ENCODE measurements around the gene CMSS1.

CMSS1 gene

DNA sequence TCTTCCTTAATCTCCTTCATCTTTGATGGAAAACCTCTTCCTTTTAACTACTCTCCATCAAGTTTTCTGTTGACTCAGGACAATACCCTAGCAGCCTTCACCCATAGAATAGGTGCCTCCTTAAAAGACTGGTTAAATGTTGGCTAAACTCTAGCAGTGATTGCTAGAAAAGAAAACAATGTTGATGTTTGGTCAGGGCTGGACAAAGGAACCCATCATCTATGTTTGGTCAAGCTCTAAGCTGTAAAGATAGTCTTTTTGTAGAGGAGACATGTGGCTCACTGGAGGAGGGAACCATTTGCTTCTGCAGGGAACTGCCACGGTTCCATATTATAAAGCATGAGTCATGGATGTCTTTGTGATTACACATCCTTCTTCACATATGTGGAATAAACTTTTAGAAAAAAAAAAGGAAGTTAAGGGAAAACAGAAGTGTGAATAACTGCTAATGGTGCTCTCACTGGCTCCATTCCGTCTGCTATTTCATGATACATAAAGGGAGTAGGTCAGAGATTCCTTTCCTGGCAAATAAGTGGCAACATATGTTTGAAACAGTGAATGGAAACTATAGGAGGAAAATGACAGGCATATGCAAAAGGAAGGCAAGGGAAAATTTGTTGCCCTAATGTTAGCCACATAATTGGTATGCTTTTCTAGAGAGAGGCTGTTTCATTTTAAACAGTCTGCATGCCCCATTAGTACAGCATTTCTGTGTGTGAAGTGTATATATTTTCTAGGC lies 78.2 kb downstream of the CMSS1 start:
- Histone ChIP-seq H3K9ac (ENCODE audit: low read depth in 1 of 2, low read length in 2 of 2) (no peak overlapping the region), H3K36me3 (ENCODE audit: control insufficient read depth in 1 of 2, insufficient read depth in 2 of 2, low read length in 2 of 2) (no peaks in the 10 kb centered on the region), H3K4me1 (ENCODE audit: control insufficient read depth in 1 of 2, insufficient read depth in 2 of 2, low read length in 2 of 2) (peaks cover 2 to 16% of the 10 kb centered on the region in 2 donors), H3K27ac (ENCODE audit: low read depth, low read length) (no peak overlapping the region), H3K4me3 (ENCODE audit: low read depth in 1 of 2, low read length in 2 of 2) (no peak overlapping the region), H3K9me3 (ENCODE audit: control insufficient read depth in 1 of 2, low read length in 2 of 2) (no peaks in the 10 kb centered on the region), H3K27me3 (ENCODE audit: control insufficient read depth in 1 of 2, insufficient read depth in 2 of 2, low read length in 2 of 2) (no peaks in the 10 kb centered on the region)

DNA sequence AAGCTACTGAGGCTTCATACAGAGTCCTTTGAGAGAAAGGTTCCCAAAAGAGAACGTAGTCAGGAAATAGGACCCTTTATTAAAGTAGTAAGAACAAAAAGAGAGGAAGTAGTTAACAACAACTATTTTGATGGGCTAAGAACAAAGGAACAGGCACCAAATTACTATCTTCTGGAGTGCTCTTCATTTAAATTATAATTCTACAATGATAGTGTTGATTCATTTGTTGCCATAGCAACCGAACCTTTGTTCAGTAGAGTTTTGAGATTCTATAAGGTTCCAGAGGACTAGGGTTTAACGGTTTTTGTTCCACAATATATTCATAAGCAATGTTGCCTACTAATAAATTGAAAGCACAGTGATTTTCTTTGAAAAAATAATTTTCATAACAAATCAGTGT lies 78.8 kb downstream of the CMSS1 start:
- H3K4me3 ChIP-seq (ENCODE audit: low read depth in 1 of 2, low read length in 2 of 2): no peak overlapping the region
- H3K4me1 ChIP-seq (ENCODE audit: control insufficient read depth in 1 of 2, insufficient read depth in 2 of 2, low read length in 2 of 2): peaks cover 7 to 22% of the 10 kb centered on the region in 2 donors
- no peaks in the 10 kb centered on the region for H3K27me3 ChIP-seq (ENCODE audit: control insufficient read depth in 1 of 2, insufficient read depth in 2 of 2, low read length in 2 of 2)
- H3K9ac ChIP-seq (ENCODE audit: low read depth in 1 of 2, low read length in 2 of 2): no peak overlapping the region
- H3K9me3 ChIP-seq (ENCODE audit: control insufficient read depth in 1 of 2, low read length in 2 of 2): no peaks in the 10 kb centered on the region
- no peak overlapping the region for H3K27ac ChIP-seq (ENCODE audit: low read depth, low read length)
- H3K36me3 ChIP-seq (ENCODE audit: control insufficient read depth in 1 of 2, insufficient read depth in 2 of 2, low read length in 2 of 2): no peaks in the 10 kb centered on the region

DNA sequence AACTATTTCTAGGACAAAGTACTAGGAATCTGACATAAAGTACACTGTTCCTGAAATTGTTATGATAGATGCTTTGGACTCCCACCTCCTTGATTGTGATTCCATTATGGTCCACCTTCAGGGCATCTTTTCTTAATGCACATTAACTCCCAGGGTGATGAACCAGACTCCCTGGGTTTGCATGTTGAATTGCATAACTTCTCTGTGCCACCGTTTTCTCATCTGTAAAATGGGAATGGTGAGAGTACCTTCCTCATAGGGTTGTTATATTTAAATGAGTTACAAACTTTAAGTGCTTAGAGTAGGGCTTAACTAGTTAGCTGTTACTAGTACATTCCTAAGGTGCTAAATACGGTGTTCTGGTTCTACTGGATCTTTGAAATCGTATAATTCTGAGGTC lies 81.9 kb downstream of the CMSS1 start:
- no peak overlapping the region for H3K4me3 ChIP-seq (ENCODE audit: low read depth in 1 of 2, low read length in 2 of 2)
- H3K27ac ChIP-seq (ENCODE audit: low read depth, low read length): no peak overlapping the region
- H3K27me3 ChIP-seq (ENCODE audit: control insufficient read depth in 1 of 2, insufficient read depth in 2 of 2, low read length in 2 of 2): no peaks in the 10 kb centered on the region

DNA sequence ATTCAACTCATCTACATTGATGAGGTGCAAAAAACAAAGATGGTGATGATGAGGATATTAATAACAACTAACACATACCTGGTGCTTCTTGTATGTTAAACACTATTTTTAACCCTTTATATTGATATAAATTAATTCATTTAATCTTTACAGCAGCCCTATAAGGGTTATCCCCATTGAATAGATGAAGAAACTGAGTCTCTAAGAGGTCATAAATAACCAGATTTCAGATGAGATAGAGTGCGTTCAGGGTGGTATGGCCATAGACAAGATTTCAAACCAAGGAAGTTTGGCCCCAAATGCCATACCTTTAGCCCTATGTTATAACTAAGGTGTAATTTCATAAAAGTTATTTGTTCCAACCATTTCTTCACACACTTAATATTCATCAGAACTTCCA lies 82.6 kb downstream of the CMSS1 start:
- Histone ChIP-seq H3K9me3 (ENCODE audit: control insufficient read depth in 1 of 2, low read length in 2 of 2) (no peaks in the 10 kb centered on the region), H3K27ac (ENCODE audit: low read depth, low read length) (no peak overlapping the region), H3K4me3 (ENCODE audit: low read depth in 1 of 2, low read length in 2 of 2) (no peak overlapping the region), H3K36me3 (ENCODE audit: control insufficient read depth in 1 of 2, insufficient read depth in 2 of 2, low read length in 2 of 2) (no peaks in the 10 kb centered on the region), H3K27me3 (ENCODE audit: control insufficient read depth in 1 of 2, insufficient read depth in 2 of 2, low read length in 2 of 2) (no peaks in the 10 kb centered on the region), H3K4me1 (ENCODE audit: control insufficient read depth in 1 of 2, insufficient read depth in 2 of 2, low read length in 2 of 2) (peaks cover 11 to 32% of the 10 kb centered on the region in 2 donors), H3K9ac (ENCODE audit: low read depth in 1 of 2, low read length in 2 of 2) (no peak overlapping the region)

More for the DNA sequence above, 81.9 kb downstream of the CMSS1 start:
- Histone ChIP-seq H3K36me3 (ENCODE audit: control insufficient read depth in 1 of 2, insufficient read depth in 2 of 2, low read length in 2 of 2) (no peaks in the 10 kb centered on the region), H3K9me3 (ENCODE audit: control insufficient read depth in 1 of 2, low read length in 2 of 2) (no peaks in the 10 kb centered on the region), H3K9ac (ENCODE audit: low read depth in 1 of 2, low read length in 2 of 2) (no peak overlapping the region), H3K4me1 (ENCODE audit: control insufficient read depth in 1 of 2, insufficient read depth in 2 of 2, low read length in 2 of 2) (peaks cover 11 to 32% of the 10 kb centered on the region in 2 donors)

DNA sequence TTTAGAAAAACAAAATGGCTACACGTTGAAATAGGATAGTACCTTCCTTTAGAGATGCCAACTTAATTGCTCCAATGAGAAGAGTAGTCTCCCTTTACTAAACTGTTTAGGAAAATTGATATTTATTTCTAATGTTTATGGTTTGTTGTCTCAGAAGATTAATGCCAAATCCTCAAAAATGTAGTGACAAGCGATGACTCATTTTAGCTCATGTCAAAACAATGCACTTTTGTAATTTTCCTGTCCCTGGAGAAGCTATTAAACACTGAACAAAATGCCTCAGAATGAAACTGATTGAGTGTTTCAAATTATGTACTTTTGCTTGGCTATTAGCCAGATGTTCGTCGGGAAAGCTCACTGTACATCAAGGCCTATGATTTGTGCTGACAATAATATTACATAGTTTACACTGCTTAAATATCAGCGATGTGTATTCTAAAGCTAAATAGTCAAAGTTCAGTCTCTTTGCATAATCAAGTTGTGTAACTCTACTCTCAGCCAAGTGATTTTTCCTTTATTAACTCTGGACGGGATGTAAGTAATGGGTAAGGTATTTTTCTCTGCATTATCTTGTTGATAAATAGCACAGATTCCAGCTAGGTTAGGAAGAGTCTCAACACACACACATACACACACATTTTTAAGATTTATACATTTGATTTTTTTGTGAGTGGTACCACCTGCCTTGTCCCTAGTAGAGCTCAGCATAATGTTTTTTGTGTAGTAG lies 83.7 kb downstream of the CMSS1 start:
- Histone ChIP-seq H3K4me3 (ENCODE audit: low read depth in 1 of 2, low read length in 2 of 2) (peak overlapping the region in 1 of 2 donors; percentile 39), H3K9ac (ENCODE audit: low read depth in 1 of 2, low read length in 2 of 2) (peak overlapping the region; percentile 1 to 20), H3K27ac (ENCODE audit: low read depth, low read length) (no peak overlapping the region), H3K36me3 (ENCODE audit: control insufficient read depth in 1 of 2, insufficient read depth in 2 of 2, low read length in 2 of 2) (no peaks in the 10 kb centered on the region), H3K4me1 (ENCODE audit: control insufficient read depth in 1 of 2, insufficient read depth in 2 of 2, low read length in 2 of 2) (peaks cover 11 to 23% of the 10 kb centered on the region in 2 donors), H3K9me3 (ENCODE audit: control insufficient read depth in 1 of 2, low read length in 2 of 2) (no peaks in the 10 kb centered on the region), H3K27me3 (ENCODE audit: control insufficient read depth in 1 of 2, insufficient read depth in 2 of 2, low read length in 2 of 2) (no peaks in the 10 kb centered on the region)

DNA sequence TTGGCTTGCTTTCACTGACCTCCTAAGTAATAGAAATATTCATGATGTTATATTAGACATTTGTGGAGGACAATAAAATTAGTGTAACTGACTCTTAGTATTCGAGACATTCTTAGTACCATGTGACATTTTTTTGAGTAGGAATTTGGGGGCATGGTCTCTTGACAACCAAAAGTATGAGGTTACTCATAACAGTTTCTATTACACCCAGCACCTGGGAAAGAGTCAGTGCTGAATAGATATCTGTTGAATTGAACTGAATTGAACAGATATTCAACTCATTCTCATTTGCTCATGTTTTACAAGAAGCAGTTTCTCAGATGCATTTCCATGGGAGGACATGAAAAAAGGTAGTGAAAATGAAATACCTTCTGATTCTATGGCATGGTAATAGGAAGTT lies 84.4 kb downstream of the CMSS1 start:
- H3K9ac ChIP-seq (ENCODE audit: low read depth in 1 of 2, low read length in 2 of 2): no peak overlapping the region
- no peaks in the 10 kb centered on the region for H3K27me3 ChIP-seq (ENCODE audit: control insufficient read depth in 1 of 2, insufficient read depth in 2 of 2, low read length in 2 of 2)
- no peak overlapping the region for H3K27ac ChIP-seq (ENCODE audit: low read depth, low read length)
- H3K4me1 ChIP-seq (ENCODE audit: control insufficient read depth in 1 of 2, insufficient read depth in 2 of 2, low read length in 2 of 2): peaks cover 11 to 22% of the 10 kb centered on the region in 2 donors
- H3K9me3 ChIP-seq (ENCODE audit: control insufficient read depth in 1 of 2, low read length in 2 of 2): no peaks in the 10 kb centered on the region
- H3K4me3 ChIP-seq (ENCODE audit: low read depth in 1 of 2, low read length in 2 of 2): no peak overlapping the region
- H3K36me3 ChIP-seq (ENCODE audit: control insufficient read depth in 1 of 2, insufficient read depth in 2 of 2, low read length in 2 of 2): no peaks in the 10 kb centered on the region

DNA sequence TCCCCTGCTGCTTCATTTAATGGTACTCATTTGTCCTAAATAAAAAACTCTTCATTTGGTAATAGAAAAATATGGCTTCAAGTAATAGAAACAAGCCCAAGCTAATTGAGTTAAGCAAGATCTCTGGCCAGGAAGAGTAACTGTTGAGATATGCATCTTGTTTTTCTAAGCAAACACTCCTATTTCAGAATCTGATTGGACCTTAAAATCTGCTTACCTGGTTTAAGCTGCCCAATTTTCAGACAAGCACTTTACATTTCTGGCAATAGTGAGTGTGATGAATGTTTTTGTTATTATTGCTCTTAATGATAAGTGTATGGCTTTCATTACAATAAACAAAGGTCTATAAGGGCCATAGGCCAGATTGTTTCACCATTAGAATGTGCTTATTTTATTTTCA lies 86.2 kb downstream of the CMSS1 start:
- H3K9ac ChIP-seq (ENCODE audit: low read depth in 1 of 2, low read length in 2 of 2): no peak overlapping the region
- H3K9me3 ChIP-seq (ENCODE audit: control insufficient read depth in 1 of 2, low read length in 2 of 2): no peaks in the 10 kb centered on the region
- no peak overlapping the region for H3K4me3 ChIP-seq (ENCODE audit: low read depth in 1 of 2, low read length in 2 of 2)
- H3K27ac ChIP-seq (ENCODE audit: low read depth, low read length): no peak overlapping the region
- H3K27me3 ChIP-seq (ENCODE audit: control insufficient read depth in 1 of 2, insufficient read depth in 2 of 2, low read length in 2 of 2): no peaks in the 10 kb centered on the region
- no peaks in the 10 kb centered on the region for H3K36me3 ChIP-seq (ENCODE audit: control insufficient read depth in 1 of 2, insufficient read depth in 2 of 2, low read length in 2 of 2)
- H3K4me1 ChIP-seq (ENCODE audit: control insufficient read depth in 1 of 2, insufficient read depth in 2 of 2, low read length in 2 of 2): peaks cover 11 to 22% of the 10 kb centered on the region in 2 donors

DNA sequence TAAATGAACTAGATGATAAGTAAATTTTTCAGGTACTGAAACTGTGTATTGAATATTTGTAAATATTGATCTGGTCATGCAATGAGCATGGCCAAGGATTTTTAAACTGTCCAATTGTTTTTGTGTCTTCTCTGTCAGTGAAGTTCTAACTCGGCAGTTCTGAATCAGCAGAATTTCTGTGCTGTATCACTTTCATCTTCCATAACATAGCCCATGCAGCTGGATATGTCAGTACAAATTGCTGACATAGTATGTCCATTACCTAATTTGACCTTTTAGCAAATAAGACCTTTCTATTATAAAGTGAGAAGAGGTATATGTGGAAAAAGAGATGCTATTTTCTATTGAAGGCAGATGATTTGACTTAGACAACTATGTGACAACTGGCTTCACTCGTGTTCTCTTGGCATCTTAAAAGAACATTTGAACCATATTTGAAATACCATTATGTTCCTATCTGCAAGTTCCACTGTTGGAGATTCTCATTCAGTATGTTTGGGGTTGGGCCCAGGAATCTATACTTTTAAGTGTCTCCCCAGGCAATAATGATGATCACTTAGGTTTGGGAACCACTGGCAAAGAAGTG lies 90.4 kb downstream of the CMSS1 start:
- Histone ChIP-seq H3K27me3 (ENCODE audit: control insufficient read depth in 1 of 2, insufficient read depth in 2 of 2, low read length in 2 of 2) (no peaks in the 10 kb centered on the region), H3K9me3 (ENCODE audit: control insufficient read depth in 1 of 2, low read length in 2 of 2) (no peaks in the 10 kb centered on the region), H3K9ac (ENCODE audit: low read depth in 1 of 2, low read length in 2 of 2) (no peak overlapping the region), H3K4me3 (ENCODE audit: low read depth in 1 of 2, low read length in 2 of 2) (no peak overlapping the region), H3K36me3 (ENCODE audit: control insufficient read depth in 1 of 2, insufficient read depth in 2 of 2, low read length in 2 of 2) (no peaks in the 10 kb centered on the region), H3K4me1 (ENCODE audit: control insufficient read depth in 1 of 2, insufficient read depth in 2 of 2, low read length in 2 of 2) (no peaks in the 10 kb centered on the region), H3K27ac (ENCODE audit: low read depth, low read length) (no peak overlapping the region)

DNA sequence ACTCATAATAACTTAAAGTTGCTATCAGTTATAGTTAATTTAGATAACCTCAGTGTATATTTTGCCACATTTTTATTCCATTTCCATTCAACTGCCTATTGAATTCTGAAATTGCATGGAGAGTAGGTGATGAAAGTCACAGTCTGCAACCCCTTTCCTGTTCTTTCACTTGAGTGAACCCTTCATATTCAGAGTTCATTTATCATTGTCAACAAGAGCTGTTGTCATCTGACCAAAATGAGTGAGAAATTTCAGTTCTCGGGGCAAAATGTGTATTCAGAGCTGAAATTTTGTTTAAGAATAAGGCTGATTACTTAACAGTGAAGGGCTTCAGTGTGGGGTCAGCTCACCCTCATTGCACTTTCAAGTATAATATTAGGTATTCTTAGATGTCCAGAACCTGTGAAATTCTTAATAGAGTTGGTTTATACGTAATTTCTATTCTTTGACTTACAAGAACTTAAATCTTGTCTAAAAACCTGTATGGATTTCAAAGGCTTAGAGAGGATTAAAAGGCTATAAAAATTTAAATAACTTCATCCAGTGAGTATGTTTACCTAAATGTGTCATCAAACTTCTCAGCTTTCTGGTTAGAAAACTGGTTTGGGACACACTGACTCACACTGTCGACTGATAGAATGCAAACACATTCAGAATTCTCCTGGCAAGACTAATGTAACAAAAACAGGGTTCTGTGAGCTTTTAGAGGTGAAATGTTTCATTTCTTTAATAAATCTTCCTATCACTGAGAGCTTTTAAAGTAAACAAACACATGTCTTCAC lies 92.2 kb downstream of the CMSS1 start:
- no peaks in the 10 kb centered on the region for H3K27me3 ChIP-seq (ENCODE audit: control insufficient read depth in 1 of 2, insufficient read depth in 2 of 2, low read length in 2 of 2)
- H3K4me3 ChIP-seq (ENCODE audit: low read depth in 1 of 2, low read length in 2 of 2): no peak overlapping the region
- H3K36me3 ChIP-seq (ENCODE audit: control insufficient read depth in 1 of 2, insufficient read depth in 2 of 2, low read length in 2 of 2): no peaks in the 10 kb centered on the region
- H3K9me3 ChIP-seq (ENCODE audit: control insufficient read depth in 1 of 2, low read length in 2 of 2): no peaks in the 10 kb centered on the region
- H3K4me1 ChIP-seq (ENCODE audit: control insufficient read depth in 1 of 2, insufficient read depth in 2 of 2, low read length in 2 of 2): no peaks in the 10 kb centered on the region
- H3K9ac ChIP-seq (ENCODE audit: low read depth in 1 of 2, low read length in 2 of 2): no peak overlapping the region
- H3K27ac ChIP-seq (ENCODE audit: low read depth, low read length): no peak overlapping the region
